GM12801 (cell line): ENCODE measurements around the gene CPS1.

ENCODE experiments used
- TF ChIP-seq, protein P1 (sequence below): IDR thresholded peaks from one replicate; pipeline ENCODE4 v1.5.1; 2011; ENCODE audit warnings: control low read depth; ENCODE audit not compliant: insufficient read length; ENCODE audit errors: extremely low read depth

The CPS1 gene

DNA sequence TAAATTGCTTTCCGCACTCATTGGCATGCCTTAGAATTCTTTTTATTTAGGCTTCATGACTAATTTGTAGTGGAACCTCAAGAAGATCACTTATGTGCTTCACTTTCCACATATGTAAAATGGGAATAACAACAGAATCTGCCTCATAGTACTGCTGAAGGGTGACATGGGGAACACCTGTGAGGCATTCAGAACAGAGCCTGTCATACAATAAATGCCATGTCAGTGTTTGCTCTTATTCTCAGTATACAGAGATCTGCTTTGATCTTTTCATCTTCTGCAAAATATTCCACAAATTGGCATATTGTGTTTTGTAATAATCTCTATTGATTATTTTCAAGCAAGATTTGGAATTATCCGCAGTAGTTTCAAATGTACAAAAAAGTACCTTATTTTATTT is 17.4 kb upstream of the CPS1 start:
- TF ChIP-seq, protein P1, sequence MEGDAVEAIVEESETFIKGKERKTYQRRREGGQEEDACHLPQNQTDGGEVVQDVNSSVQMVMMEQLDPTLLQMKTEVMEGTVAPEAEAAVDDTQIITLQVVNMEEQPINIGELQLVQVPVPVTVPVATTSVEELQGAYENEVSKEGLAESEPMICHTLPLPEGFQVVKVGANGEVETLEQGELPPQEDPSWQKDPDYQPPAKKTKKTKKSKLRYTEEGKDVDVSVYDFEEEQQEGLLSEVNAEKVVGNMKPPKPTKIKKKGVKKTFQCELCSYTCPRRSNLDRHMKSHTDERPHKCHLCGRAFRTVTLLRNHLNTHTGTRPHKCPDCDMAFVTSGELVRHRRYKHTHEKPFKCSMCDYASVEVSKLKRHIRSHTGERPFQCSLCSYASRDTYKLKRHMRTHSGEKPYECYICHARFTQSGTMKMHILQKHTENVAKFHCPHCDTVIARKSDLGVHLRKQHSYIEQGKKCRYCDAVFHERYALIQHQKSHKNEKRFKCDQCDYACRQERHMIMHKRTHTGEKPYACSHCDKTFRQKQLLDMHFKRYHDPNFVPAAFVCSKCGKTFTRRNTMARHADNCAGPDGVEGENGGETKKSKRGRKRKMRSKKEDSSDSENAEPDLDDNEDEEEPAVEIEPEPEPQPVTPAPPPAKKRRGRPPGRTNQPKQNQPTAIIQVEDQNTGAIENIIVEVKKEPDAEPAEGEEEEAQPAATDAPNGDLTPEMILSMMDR, result no peak

DNA sequence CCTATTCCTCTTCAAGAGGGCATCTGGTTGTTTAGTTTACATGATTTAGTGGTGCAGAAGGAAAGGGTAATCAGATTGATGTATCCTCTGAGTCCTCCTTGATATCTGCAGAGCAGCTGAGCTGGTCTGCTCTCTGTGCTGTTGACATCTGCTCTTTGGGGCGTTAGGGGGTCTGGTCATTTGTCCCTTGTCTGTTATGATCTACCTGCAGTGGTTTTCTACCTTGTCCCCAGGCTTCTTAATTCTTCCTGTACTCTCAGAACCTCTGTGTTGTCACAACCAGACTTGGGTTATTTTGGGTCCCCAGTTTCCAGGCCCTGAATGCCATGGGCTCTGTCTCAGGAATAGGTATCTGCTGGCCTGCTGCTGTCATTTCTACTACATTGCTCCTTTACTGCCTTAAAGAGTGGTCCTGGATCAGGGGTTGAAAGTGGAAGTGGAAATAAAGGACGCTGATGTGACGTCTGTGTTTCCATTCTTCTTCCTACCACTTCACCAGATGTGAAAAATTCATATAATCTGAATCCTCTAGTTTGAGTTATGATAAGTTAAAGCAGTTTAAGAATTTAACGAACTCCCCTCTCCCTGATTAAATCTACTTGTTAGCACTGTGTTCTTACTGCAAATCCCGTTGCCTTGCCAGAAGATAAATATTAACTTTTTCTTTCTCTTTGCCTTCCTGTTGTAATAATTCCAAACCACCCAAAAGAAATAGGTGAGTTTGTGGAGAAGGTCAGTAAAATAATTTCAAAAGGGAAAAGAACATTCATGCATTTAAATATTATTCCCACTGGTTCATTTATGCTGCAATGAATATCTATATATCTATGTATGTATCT is 16.6 kb upstream of the CPS1 start:
- TF ChIP-seq, protein P1, result no peak

DNA sequence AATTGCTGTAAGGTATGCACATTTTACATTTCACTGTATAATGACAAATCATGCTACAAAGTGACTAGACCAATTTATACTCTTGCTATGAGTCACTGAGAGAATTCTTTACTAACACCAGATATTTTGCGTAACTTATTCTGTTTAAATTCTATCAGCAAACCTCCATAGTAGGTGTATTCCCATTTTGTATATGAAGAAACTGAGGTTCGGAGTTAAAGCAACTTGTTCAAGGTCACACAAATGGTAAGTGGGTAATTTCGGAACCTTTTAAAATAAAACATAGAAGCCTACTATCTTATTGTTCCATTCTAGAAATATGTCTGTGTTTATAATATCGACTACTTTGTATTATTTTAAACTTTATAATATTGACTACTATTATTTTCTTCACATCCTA is 15.9 kb upstream of the CPS1 start:
- TF ChIP-seq, protein P1, result no peak

DNA sequence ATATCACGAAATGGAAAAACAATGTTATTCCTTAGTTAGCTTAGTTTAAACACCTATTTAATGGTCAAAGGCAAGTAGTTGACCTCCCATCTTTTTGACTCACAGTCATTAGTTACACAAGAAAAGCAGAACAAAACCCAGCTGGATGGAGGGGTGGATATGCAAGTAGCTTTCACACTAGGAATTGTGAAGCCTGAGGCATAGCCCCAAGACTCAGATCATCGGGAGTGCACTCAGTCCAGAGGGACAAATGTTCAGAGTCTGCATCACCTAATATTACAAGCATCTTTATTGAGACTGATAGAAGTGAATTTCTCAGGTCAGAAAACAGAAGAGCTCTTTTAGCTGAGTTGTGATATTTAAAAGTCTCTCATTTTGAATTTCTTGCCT is 15.5 kb upstream of the CPS1 start:
- TF ChIP-seq, protein P1, result no peak

DNA sequence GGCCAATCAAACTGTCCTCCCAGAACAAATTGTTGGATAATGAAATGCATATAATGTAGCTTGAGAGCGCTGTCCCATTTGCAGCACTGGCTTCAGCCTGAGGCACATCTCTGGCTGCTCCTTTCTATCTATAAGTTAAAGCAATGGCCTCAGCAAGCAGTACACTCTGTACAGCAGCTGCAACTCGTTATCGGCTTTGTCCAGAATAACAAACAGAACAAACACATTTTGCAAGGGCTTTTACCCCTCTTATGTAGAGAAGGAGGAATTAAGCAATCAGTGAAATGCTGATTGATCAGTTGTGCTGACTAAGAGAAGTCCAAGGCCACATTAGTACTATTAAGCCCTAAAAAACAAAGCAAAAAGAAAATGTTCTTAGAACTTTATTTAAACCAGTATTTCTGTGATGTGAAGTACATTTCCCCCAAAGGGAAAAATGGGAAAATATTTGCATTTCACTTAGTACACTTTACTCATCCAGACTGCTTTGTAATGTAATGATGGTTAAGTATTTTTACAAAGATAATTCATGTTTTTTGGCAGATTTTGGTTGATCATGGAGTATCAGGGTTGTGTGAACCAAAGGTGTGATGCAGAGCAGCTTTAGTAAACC is 15.0 kb upstream of the CPS1 start:
- TF ChIP-seq, protein P1, result no peak

DNA sequence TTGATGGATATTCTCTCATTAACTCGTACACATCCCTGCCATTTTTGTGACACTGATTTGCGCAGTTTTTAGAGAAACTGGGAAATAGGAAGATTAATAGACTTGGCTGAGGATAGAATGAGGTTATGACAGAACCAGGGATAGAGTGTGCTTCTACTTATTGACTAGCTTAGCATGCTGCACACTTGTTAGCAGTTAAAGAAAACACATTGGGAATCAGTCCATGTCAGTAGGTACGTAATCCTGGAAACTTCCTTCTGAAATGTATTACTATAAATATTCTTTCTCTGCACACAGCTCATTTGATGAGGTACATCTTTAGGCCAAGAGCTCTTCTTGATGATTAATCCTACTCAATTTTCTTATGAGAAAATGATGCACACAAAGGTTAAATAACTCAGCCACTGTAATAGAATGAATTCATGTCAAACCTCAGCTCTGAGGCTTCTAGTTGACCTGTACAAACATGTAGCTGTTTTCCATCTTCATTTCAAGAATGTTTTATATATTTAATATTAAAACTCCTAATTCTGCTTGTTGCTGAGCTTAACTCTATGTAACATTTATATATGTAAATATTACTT is 12.3 kb upstream of the CPS1 start:
- TF ChIP-seq, protein P1, result no peak

DNA sequence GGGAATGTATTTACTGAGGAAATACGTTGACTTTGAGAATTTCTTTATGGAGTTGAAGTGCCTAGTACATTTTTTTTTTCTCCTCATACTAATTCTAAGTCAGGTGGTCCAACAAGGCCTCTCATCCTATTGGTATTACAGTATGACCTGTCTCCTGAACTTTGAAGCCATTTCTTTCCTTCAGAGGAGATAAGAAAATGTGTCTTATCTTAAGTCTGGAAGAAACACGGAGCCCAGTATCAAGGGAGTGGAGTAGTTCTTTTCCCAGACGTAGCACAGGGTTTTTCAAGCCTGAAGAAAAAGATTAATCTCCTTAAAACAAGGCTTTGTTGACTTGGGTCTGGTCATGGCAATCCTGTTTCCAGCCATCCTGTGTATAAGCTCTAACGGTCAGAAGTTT is 11.6 kb upstream of the CPS1 start:
- TF ChIP-seq, protein P1, result no peak
